ENCODE results near the gene WDR5. TPM values are rescaled to one million over a fixed set of nuclear protein-coding genes. Genes with fewer than 3 reads are reported as not detected.

Gene WDR5
- total RNA-seq, 1 experiment from 2014 or later = 36.2 TPM

DNA sequence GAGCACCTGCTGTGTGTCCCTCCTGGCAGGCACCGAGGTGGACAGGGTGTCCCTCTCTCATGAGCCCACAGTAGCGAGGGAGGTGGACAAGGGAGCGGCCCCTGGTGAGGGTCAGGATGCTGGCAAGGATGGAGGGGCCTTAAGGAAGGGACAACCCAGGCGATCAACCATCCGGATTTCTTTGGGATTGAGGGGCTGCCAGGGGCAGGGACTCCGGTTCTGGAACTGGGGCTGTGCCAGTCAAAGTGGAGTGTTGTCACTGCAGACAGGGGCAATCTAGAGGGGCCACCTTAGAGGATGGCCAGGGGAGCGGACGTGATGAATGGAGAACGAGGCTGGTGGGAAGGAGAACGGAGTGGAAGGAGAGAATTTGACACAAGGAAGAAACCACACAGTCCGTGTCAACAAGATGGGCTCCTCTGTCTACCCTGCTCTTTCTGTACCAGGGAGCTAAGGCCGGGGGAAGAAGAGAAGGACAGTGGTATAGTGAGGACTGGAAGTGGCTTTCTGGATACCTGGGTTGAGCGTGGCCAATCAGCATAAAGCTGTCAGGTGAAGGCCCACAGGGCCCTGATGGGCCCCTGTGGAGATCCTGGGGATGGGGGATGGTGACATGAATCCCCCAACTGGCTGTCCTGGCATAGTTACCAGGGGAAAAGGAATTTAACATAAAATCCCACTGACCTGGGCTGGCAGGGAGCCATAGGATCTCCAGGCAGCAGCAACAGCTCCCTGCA lies 4.2 kb upstream of the WDR5 start:
- no peak for DNase-seq (ENCODE audit: low read depth)

DNA sequence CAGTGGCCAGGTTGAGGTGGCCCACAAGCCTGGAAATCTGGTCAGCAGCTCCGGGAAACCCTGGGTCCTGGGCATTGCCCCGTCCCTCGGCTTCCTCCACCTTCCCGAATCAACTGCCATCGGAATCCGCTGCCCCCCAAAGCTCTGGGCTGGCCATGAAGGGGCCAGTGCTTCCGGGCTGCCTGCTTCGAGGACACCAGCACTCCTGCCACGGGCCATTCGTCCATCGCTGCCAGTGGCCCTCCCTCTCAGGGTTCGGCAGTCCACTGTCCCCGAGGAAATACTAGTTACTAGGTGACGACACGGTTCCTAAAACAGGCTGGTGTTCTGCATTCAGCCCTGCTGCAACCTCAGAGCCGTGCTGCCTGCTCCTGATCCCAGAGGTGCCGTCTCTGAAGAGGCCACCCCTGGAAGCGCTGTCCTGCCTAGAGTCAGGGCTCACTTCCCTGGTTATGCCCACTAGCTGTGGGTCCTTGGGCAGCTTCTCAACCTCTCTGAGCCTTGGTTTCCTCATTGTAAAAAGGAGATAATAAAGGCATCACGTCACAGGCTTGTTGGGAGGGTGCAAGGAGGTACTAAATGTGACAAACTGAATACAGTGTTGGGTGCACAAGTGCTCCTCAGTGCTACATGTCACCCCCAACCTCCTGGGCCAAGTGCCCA lies 3.5 kb upstream of the WDR5 start:
- no peak for DNase-seq (ENCODE audit: low read depth)

DNA sequence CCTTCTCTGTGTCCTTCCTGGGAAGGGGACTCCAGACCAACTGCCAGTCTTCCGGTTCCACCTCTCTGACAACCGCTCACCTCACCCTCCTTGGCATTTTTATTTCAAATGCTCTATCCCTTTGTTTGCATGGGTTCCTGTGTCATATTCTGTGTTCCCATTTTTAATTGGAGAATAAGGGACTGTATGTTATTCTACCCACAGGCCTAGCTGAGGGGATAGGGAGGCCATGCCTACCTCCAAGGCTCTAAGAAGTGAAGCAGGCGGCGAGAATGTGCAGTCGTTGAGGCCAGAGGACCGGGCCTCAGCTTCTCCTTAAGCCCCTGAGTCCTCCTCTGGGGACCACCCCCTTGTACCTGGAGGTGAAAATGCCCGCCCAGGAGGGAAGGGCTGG lies 936 bp upstream of the WDR5 start:
- DNase-seq (ENCODE audit: low read depth) = no peak

GRCh38 chr9:134136118-134136995 lies 475 bp downstream of the WDR5 start:
- DNase-seq (ENCODE audit: low read depth) = peak; percentile 27

- DNase-seq (ENCODE audit: low read depth) = no peak
Measured at GRCh38 chr9:134136996-134137299, 1.1 kb downstream of the WDR5 start.

GRCh38 chr9:134138292-134138691 lies 2.4 kb downstream of the WDR5 start:
- DNase-seq (ENCODE audit: low read depth) = no peak

- no peak for DNase-seq (ENCODE audit: low read depth)
Measured at GRCh38 chr9:134139081-134139480, 3.2 kb downstream of the WDR5 start.

- DNase-seq (ENCODE audit: low read depth) = no peak
Measured at GRCh38 chr9:134141906-134142305, 6.0 kb downstream of the WDR5 start.

GRCh38 chr9:134144801-134145200 lies 8.9 kb downstream of the WDR5 start:
- no peak for DNase-seq (ENCODE audit: low read depth)

GRCh38 chr9:134145262-134145661 lies 9.4 kb downstream of the WDR5 start:
- DNase-seq (ENCODE audit: low read depth) = no peak

GRCh38 chr9:134146774-134147493 lies 11.1 kb downstream of the WDR5 start:
- no peak for DNase-seq (ENCODE audit: low read depth)

DNA sequence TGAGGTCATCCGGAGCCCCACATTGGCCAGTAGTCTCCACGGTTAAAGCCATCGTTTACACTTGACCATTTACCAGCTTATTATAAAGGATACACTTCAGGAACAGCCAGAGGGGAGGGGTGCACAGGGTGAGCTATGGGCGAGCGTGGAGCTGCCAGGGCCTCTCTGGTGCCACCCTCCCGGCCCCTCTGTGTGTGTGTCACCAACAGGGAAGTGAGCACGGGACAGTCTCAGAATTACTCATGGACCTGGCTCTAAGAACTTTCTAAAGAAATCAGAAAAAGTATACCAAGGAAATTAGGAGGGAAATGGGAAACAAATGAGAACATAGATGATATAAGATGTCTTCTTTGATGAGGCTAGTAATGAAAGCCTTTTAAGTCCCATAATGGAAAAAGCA lies 13.5 kb downstream of the WDR5 start:
- DNase-seq (ENCODE audit: low read depth) = no peak

GRCh38 chr9:134150557-134151214 lies 14.8 kb downstream of the WDR5 start:
- no peak for DNase-seq (ENCODE audit: low read depth)

DNA sequence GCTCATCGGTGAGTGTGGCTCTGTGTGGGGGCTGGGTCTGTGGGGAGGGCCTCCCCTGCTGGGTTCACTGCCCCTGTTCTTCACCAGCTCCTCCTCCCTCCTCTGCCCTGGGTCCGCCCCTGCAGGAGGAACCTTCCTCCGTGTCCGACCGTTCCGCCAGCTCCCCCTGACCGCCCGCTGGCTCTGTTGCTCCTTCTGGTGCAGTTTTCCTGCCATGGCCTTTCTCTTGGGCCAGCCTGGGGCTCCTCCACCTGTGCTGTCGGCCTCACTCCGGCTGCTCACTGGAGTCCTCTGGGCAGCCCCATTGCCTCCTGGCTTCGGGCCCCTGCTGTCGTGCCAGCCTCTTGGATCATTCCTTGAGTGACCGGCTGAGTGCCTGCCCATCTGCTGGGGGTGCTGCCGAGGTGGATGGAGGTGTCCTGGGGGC lies 16.2 kb downstream of the WDR5 start:
- no peak for DNase-seq (ENCODE audit: low read depth)

DNA sequence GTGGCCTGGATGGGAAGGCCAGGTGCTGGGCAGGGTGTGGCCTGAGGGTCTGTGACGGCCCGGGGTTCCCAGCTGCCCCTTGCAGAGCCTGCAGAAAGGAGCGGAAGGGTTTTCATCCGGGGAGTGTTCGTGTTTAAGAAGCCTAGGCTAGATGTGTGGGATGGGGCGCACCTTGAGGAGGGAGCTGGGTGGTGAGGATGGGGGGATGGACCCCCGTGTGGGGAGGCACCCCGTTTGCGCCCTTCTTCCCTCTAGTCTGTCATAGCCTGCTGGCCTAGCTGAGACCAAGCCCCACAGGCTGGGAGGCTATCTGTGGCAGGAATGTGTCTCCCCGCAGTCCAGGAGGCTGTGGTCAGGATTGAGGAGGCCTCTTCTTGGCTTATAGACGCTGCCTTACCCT lies 16.6 kb downstream of the WDR5 start:
- no peak for DNase-seq (ENCODE audit: low read depth)

DNA sequence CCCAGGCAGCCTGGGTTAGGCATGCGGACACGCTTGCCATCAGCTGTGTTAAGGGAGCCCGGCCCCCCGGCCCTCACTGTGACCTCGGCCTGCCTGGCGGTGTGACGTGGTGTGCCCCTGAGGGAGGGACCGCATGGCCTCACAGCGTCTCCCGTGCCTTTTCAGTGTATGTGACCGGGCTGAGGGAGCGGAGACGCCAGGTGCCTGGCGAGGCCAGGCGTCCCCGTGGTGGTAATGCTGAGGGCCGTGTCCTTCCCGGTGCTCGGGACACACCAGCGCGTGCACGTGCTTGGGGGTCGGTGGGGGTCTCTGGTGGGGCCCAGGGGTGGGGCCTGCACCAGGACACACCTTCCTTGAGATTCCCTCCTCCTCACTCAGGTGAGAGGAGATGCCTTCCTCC lies 17.6 kb downstream of the WDR5 start:
- no peak for DNase-seq (ENCODE audit: low read depth)

DNA sequence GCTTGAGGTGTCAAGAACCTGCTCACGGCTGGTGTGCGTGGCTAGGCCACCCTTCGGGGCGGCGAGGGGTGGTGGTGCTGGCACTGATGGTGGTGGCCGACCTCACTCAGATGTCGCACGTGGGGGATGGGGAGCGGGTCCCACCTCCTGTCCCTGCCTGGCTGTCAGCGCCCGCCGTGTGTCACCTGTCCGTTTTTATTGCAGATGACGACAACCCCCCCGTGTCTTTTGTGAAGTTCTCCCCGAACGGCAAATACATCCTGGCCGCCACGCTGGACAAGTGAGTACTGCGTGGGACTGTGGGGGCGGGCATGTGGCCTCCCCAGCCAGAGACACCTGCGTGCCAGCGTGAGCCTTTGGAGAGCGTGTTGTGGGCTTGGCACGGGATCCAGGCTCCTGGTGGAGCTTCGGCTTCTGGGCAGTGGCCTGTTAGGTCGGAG lies 18.4 kb downstream of the WDR5 start:
- no peak for DNase-seq (ENCODE audit: low read depth)

DNA sequence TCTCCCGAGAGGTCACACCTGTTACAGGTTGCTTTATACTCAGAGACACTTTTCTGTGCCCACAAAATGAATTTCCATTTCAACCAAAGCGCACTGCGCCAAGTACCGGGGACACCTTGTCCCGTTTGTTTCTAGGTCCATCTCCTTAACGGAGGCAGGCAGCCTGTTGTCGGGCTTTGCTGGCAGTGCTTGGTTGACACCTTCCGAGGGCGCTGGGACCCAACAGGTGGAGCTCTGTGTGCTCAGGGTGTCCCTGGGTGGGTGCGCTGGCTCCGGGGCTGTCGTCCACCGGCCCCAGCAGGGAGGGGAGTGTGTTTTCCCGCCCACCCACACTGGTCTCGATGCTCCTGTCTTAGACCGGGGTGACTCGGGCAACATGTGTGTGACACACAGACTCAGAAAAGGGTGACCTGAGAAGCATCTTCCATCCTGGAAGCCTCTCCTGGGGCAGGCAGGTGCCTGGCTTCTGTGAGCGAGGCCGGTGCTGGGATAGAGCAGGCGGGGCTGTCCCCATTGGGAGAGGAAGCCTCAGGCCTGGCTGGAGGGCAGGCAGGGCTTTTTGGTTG lies 20.0 kb downstream of the WDR5 start:
- DNase-seq (ENCODE audit: low read depth) = no peak

DNA sequence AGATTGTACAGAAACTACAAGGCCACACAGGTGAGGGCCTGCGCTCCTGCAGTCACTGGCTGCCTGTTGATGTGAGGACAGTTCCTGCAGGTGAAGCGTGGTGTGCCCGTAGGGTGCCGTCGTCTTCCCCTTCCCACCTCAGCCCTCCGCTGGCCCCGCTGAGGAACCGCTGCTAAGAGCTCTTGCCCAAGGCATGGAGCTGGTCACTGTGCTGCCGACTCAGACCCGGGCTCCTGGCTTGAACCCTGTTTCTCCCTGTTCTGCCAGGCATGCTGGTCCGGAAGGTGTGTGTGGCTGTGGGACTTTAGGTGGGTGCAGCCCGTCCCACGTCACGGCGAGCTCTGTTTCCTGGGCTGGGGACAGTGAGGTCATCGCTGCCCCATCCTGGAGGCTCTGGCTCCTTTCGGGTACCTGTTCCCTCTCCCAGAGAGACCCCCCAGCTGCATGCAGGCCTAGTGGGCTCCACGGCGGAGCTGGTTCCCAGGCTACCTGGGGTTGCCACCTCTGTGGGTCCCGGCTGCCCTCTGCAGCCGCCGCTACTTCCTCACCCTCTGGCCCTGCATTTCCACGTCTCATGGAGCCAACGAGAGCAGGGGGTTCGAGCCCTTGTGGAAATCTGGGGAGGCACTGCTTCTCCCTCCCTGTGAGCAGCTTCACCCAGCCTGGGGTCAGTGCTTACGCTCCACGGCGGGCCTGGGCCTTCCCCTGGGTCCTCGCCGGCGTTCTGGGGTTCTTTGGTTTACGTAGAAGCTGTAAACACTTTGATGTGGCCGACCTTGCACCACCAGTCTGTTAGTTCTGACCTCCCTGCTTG lies 20.9 kb downstream of the WDR5 start:
- no peak for DNase-seq (ENCODE audit: low read depth)

- no peak for DNase-seq (ENCODE audit: low read depth)
Measured at GRCh38 chr9:134157378-134157885, 21.6 kb downstream of the WDR5 start.
